ENCODE results near the gene RAI14.

The RAI14 gene

GRCh38 chr5:34866989-34867471 is 210.9 kb downstream of the RAI14 start:
- no peak for FAIRE-seq

- no peak for FAIRE-seq
Observed at GRCh38 chr5:34867660-34868059, 211.5 kb downstream of the RAI14 start.

- no peak for FAIRE-seq
Observed at GRCh38 chr5:34868791-34869190, 212.7 kb downstream of the RAI14 start.

GRCh38 chr5:34869256-34869655 is 213.1 kb downstream of the RAI14 start:
- no peak for FAIRE-seq

GRCh38 chr5:34870382-34870781 is 214.3 kb downstream of the RAI14 start:
- no peak for FAIRE-seq

- FAIRE-seq: no peak
Observed at GRCh38 chr5:34876275-34876674, 220.1 kb downstream of the RAI14 start.

- no peak for FAIRE-seq
Observed at GRCh38 chr5:34881246-34881645, 225.1 kb downstream of the RAI14 start.
